HG02840 (cell line): ENCODE data around the gene LTB.
"Not testable (repeated sequence)": the region's sequence is repeated elsewhere in the genome, so short reads cannot be mapped to it uniquely, and the experiment has no call there.

ENCODE experiments used
- ATAC-seq: cut with Tn5 transposase; IDR thresholded peaks from one replicate; pipeline ENCODE4 v1.9.1; 2021; ENCODE audit warnings: mild to moderate bottlenecking, moderate library complexity, moderate number of reproducible peaks; ENCODE audit not compliant: unreplicated experiment, low FRiP score

The LTB gene

DNA sequence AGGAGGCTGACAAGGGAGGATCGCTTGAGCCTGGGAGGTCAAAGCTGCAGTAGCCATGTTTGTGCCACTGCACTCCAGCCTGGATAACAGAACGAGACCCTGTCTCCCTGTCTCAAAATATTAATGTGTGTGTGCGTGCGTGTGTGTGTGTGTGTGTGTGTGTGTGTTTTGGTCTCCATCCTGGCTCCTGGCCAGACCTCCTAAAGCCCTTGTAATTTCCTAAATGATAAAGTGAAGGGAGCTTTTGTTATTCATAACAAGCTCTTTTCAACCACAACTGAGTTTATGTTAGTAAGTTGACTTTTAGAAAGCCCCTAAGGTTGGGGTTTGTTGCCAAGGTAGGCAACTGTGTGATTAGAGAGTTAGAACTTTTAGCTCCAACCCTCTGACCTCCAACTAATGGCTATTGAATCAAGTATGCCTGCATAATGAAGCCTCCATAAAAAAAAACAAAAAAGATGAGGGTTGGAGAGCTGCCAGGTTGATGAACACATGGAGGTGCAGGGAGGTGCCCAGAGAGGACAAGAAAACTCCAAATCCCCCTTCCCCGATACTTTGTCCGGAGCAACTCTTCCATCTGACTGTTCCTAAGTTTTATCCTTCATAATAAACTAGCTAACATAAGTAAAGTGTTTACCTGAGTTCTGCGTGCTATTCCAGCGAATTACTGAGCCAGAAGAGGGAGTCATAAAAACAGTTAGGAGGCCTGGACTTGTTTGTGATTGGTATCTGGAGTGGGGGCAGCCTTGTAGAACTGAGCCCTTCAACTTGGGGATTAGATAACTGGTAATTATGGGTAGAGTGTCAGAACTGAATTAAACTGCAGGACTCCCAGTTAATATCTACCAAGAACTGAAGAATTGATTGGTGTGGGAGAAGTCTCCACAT, 27.5 kb upstream of the LTB start:
- no peak for ATAC-seq

DNA sequence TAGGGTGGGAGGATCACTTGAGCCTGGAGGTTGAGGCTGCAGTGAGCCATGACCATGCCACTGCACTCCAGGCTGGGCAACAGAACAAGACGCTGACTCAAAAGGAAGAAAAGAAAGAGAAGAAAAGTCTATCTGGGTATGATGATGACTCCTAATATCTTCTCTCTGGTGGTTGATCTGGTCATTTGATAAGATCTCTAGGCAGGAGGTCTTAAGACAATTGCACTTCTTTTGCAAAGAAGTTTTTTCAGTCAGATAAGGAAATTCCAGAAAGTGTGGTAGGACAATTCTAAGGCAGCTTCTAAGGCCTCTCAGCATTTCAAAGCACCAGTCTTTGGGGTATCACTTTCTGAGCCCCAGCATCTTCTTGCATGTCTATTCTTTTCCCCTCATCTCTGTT, 25.1 kb upstream of the LTB start:
- no peak for ATAC-seq

DNA sequence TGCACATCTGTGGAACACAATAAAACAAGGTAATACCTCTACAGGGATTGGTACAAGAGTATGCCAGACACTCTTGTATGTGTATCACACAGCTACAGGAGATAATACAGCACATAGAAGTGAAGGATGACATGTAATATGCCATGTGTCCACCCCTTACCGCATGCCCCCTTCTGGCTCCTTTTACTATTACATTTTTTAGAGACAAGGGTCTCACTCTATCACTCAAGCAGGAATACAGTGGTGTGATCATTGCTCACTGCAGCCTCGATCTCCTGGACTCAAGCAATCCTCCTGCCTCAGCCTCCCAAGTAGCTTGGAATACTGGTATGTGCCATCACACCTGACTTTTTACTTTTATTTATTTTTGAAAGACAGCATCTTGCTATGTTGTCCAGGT, 14.8 kb upstream of the LTB start:
- no peak for ATAC-seq

DNA sequence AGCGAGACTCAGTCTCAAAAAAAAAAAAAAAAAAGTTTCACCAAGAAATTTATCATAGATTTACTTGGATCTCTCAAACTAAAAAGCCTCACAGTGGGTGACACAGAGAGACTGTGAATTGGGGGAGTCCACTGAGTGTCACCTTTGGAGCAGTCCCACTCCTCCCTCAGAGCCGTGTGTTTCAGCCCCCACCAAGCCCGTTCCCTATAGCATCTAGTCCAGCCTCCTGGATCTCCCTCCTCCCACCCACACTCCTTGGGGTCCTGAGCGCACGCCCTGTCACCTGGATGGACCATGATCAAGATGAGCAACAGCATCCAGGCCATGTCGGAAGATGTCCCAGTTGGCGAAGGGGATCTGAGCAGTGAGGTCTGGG, 10.2 kb upstream of the LTB start:
- no peak for ATAC-seq

DNA sequence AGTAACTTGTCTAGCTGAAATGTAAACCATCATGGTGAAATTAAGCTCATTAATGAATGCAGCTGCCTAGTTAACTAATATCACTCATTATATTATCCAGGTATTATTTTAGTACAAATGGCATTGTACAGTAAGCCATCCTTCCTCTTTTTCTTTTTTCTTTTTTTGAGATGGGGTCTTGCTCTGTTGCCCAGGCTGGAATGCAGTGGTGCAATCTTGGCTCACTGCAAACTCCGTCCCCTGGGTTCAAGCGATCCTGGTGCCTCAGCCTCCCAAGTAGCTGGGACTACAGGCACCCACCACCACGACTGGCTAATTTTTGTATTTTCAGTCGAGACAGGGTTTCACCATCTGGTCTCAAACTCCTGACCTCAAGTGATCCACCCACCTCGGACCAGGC, 8.5 kb upstream of the LTB start:
- not testable (repeated sequence) for ATAC-seq

DNA sequence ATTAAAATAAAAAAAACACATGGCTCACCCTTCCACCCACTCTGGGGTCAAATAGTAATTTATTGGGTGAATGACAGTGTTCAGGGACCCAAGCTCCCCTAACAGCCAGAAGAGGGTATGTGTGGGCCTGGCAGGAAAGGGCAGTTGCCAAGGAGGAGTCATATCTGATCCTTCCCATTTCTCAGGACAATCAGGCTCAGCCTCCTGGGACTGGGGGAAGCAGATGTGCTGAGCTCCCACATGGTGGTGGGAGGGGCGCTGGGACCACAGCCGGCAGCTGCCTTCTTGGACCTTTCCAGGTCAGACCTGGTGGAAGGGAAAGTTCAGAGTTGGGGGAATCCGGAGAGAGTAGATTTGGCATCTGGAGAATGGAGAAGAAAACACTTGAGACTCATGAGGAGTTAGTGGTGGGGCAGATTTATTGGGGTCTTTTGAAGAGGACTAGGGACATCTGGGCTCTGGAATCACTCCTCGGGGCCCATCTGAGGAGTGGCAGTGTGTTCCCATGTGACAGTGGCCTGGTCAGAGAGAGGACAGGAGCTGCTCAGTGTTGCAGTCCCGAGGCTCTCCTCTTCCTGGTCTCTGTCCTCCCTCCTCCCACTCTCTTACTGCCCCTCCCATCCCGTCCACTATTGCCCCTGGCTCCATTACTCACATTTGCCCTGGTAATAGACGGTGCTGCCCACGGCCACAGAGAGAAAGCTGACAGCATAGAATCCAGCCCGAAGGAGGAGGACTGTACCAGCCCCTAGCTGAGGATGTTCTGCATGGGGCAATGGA, 6.8 kb upstream of the LTB start:
- ATAC-seq = no peak

DNA sequence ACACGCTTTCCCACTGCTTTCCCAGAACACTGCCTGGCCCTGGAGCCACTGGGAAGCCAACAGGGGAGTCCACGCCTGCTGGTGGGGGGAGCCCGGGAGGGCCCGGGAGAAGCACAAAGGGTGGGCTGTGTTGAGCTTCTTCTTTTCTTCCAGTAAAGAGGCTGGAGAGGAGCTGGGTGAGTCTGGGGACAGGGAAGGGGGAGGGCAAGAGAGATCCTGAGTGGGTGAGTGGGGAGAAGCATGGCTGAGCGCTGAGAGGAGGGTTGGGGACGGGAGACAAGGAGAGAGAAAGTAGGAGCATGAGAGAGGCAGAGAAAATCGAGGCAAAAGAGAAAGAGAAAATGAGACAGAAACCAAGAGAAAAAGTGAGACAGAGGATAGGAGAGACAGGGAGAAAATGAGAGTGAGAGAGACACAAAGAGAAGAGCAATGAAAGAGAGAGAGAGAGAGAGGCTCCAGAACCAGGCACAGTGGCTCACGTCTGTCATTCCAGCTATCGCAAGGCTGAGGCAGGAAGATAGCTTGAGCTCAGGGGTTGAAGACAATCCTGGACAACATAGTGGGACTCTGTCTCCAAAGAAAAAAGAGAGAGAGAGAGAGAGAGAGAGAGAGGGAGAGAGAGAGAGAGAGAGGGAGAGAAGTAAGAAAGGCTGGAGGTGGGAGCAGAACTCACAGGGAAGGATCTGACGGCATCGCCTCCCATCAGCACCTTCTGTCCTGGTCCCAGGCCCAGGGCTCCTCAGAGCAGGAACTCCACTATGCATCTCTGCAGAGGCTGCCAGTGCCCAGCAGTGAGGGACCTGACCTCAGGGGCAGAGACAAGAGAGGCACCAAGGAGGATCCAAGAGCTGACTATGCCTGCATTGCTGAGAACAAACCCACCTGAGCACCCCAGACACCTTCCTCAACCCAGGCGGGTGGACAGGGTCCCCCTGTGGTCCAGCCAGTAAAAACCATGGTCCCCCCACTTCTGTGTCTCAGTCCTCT, 5.9 kb upstream of the LTB start:
- no peak for ATAC-seq

DNA sequence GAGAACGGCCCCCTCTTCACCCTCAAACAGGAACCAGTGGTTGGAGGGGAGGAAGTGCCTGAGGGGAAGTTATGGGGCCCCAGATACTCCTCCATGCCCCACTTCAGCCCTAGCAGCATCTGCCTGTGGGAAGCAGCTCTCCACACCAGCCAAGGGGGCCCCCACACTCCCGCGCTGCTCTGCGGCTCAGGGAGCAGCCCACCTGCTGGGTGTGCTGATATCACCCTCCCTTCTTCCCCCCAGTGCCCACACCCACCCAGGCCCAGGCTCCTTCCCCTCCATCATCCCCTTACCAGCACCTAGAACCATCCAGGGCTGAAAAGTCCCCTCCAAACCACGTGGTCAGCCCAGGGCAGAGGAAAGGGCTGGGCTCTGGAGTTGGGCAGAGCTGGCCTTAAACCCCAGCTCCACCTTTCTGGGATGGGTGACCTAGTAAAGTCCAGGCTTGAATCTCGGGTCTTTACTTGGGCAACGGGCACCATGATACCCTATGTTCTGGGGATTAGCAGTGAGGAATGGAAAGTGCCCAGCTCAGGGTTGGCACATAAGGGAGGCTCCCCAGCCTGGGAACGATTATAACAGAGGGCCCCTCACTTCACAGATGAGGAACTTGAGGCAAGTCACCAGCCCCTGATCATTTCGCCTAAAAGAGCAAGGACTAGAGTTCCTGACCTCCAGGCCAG, 4.5 kb upstream of the LTB start:
- ATAC-seq = no peak

DNA sequence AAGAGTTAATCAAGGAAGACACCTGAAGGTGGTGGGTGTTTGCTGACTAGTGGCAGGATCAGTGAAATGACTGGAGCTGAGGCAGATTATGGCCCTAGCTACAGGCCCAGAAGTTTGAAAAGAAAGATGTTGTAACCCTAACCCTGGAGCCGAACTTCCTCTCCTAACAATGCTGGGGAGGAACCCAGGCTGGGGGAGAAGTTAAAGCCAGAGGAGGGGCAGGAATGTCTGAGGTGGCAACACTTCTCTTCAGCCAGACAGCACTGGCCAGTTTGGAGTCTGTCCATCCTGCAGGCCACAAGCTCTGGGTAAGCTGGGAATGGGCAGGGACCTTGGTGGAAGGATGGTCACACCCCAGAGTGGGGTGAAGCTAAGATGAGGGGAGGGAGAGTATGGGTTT, 3.8 kb upstream of the LTB start, which contains the start of gene LST1:
Gene LST1 (plus strand): TSS at position 270 of the 400 bp plus-strand sequence. CDS start 1,023 bp downstream, outside the sequence.
- no peak for ATAC-seq

DNA sequence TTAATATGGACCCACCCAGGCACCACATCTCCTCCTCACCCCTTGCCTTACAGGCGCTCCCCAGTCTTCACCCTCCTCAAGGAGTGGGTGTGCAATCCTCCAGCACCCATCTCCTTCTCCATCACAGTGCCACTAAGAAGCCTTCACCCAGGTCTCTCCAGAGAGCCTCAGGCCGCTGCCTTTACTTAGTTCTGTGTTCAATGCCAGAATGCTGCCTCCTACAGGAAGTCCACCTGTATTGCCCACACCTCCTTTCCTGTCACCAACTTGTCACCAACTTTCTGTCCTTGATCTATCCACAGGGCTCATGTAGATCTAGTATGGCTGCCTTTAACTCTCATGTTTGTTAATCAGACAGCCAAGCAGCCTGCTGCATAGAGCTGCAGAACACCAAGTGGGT, 3.3 kb upstream of the LTB start:
- no peak for ATAC-seq

DNA sequence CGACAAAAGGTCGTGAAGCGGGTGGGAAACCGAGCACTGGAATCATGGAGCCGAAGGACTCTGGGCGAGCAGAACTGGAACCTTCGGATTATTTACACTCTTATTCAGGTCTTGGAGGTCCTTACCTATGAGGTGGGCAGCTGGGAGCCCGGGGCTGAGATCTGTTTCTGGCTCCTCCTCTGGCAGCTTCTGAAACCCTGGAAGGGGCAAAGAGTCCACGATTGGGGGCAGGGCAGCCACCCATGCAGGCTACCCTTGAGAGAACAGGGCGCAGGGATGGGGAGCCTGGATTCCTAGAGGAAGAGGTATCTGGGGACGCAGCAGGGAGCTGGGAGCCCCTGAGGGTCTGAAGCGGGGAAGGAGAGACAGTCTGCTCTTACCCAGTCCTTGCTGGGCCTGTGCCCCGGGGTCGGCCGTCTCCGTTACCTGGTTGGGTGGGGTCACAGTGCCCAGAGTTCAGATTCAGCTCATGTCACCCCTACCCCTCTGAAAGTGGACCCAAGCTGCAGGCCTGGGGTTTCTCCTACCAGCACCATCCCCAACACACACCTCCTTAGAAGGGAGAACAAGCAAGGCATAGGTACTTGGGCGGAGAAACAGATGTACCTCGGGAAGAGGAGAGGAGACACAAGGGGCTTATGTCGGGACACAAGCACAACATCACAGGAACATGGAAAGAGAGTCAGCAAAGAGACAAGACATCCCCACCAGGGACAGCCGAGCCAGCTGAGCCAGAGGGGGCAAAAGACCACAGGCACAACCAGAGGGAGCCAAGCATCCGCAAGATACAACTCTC, 592 bp downstream of the LTB start:
- ATAC-seq = no peak

DNA sequence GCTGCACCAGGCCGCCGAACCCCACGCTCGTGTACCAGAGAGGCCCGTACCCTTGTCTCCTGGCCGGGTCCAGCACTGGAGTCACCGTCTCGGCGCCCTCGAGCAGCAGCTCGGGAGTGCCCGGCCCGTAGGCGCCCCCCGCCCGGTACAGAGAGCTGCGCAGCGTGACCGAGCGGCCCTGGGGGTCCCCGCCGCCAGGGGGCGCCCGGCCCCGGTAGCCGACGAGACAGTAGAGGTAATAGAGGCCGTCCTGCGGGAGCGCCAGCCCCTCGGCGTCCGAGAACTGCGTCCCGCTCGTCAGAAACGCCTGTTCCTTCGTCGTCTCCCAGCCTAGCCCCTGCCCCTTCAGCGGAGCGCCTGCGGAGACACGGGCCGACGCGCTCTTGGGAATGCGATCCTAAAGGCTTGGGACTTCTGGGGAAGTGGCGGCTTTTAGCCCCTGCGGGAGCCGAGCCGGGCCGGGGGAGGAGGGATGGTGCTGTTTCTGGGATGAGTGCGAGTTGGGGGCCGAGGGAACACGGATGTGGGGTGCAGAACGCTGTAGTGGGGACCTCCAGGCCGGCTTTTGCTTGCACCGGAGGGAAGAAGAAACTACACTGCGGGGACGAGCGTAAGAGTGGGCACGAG, 1.3 kb downstream of the LTB start:
- no peak for ATAC-seq

DNA sequence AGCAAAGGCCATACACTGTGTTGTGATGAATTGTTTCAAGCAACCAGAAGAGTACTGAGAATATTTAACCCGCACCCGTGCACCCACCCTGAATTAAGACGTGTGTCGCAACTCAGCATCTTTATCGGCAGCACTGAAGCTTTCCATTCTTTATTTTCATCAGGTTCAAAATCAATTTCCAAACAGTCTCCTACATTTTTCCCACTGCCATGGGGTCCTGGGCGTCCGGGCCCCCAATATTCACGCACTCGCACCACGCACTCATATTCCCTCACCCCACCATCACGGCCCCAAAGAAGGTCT, 1.8 kb downstream of the LTB start:
- ATAC-seq = no peak

DNA sequence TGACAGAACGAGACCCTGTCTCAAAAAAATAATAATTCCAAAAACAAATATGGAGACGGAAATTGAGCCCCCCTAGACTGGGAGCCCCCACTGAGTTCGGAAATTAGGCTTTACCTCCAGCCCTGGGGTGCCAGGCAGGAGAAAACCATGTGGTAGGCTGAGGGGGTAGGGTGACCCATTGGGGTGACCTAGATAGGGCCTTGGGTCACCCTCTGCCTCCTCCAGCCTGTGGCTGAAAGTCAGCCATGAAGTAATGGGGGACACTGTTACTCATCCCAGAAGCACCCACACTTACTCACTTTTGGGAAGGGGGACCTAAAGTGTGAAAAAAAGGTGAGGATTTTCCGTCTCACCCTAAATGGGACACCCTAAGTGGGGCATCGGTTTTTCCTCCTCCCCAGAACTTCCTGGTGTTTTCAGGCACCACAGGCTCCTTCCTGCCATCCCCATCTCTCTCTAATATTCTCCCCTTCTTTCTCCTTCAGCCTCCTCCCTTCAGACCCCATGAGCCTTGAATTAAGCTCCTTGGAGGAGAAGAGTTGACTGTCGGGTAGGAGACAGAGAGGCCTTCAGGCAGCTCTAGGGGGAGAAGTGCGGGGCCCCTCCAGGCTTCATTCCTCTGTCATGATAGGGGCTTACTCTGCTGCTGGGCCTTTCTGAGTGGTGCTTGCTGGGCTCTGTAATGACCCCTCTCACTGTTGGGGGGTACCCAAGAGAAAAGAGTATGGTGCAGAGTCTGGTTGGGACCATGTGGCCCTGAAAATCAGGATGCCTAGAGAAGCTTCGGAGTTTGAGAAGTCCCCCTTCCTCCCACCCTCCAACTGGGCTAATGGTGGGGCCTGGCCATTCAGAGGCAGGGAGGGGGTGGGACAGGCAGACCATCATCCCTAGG, 2.4 kb downstream of the LTB start:
- no peak for ATAC-seq

DNA sequence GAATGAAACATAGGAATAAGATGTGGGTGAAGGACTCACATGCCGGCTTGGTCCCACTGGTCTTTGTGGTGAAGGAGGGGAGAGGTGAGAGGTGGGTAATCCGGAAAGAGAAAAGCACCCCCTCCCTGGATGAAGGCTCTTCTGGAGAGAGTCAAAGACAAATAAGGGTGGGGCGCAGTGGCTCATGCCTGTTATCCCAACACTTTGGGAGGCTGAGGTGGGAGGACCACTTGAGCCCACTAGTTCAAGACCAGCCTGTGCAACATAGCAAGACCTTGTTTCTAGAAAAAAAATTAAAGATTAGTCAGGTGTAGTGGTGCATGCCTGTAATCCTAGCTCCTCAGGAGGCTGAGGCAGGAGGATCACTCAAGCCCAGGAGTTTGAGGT, 3.1 kb downstream of the LTB start:
- no peak for ATAC-seq

DNA sequence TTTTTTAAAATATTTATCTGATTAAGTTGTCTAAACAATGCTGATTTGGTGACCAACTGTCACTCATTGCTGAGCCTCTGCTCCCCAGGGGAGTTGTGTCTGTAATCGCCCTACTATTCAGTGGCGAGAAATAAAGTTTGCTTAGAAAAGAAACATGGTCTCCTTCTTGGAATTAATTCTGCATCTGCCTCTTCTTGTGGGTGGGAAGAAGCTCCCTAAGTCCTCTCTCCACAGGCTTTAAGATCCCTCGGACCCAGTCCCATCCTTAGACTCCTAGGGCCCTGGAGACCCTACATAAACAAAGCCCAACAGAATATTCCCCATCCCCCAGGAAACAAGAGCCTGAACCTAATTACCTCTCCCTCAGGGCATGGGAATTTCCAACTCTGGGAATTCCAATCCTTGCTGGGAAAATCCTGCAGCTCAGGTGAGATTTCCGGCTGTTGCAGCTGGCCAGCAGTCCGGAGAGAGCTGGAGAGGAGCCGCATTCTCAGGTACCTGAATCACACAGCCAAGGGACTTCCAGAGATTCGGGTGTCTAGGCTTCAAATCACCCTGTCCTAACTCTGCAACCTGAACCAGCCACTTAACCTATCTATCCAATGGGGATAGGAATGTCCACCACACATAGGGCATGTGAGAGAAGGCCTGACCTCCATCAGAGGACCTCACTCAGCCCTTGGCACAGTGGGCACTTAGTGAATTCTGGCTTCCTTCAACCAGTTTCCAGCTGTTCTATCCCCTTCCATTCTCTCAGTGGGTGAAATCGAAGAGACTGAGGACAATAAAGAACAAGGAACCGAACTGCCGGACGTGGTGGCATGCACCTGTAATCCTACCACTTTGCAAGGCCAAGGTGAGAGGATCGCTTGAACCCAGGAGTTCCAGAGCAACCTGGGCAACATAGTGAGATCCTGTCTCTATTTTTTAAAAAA, 3.8 kb downstream of the LTB start:
- no peak for ATAC-seq

DNA sequence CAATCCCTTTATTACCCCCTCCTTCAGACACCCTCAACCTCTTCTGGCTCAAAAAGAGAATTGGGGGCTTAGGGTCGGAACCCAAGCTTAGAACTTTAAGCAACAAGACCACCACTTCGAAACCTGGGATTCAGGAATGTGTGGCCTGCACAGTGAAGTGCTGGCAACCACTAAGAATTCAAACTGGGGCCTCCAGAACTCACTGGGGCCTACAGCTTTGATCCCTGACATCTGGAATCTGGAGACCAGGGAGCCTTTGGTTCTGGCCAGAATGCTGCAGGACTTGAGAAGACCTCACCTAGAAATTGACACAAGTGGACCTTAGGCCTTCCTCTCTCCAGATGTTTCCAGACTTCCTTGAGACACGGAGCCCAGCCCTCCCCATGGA, 4.7 kb downstream of the LTB start:
- no peak for ATAC-seq
